Measurements from ENCODE around the gene NPHP4. TPM values are rescaled to one million over a fixed set of nuclear protein-coding genes. Genes with fewer than 3 reads are reported as not detected.

Gene NPHP4
- total RNA-seq, 1 donor from 2014 or later, result 12.8 TPM

DNA sequence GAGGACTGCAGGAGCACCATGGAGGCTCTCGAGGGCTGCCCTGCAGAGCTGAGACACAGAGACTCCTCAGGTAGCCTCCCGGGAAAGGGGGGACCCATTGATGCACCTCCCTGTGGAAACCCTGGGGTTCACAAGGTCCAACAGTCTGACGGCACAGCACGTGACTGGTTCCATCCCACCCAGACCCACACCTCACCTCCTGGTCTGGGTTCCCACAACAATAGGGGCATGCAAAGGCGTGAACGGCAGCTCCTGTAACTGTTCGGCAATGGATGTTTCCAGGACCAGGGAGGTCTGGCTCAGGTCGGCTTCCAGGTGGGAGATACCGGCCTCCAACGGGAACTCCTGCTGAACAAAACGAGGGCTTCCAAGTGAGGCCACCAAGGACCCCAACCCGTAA is 86.8 kb downstream of the NPHP4 start:
- DNase-seq (ENCODE audit: extremely low spot score, unreplicated experiment), result peak; percentile 77
- TF ChIP-seq, protein P1, sequence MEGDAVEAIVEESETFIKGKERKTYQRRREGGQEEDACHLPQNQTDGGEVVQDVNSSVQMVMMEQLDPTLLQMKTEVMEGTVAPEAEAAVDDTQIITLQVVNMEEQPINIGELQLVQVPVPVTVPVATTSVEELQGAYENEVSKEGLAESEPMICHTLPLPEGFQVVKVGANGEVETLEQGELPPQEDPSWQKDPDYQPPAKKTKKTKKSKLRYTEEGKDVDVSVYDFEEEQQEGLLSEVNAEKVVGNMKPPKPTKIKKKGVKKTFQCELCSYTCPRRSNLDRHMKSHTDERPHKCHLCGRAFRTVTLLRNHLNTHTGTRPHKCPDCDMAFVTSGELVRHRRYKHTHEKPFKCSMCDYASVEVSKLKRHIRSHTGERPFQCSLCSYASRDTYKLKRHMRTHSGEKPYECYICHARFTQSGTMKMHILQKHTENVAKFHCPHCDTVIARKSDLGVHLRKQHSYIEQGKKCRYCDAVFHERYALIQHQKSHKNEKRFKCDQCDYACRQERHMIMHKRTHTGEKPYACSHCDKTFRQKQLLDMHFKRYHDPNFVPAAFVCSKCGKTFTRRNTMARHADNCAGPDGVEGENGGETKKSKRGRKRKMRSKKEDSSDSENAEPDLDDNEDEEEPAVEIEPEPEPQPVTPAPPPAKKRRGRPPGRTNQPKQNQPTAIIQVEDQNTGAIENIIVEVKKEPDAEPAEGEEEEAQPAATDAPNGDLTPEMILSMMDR (IDR thresholded peaks at IDR 0.05), result no peak
- no peaks in the 10 kb centered on the region for H3K27me3 Mint-ChIP-seq (ENCODE audit: unreplicated experiment)
- H3K4me3 Mint-ChIP-seq (ENCODE audit: unreplicated experiment), result no peak overlapping the region
- no peaks in the 10 kb centered on the region for H3K4me1 Mint-ChIP-seq (ENCODE audit: unreplicated experiment)
- H3K27ac Mint-ChIP-seq (ENCODE audit: unreplicated experiment), result no peak overlapping the region
- no peaks in the 10 kb centered on the region for H3K9me3 Mint-ChIP-seq (ENCODE audit: unreplicated experiment)
- H3K36me3 Mint-ChIP-seq (ENCODE audit: unreplicated experiment), result peaks cover 10% of the 10 kb centered on the region

- Mint-ChIP-seq H3K4me1 (ENCODE audit: unreplicated experiment) (no peaks in the 10 kb centered on the region), H3K4me3 (ENCODE audit: unreplicated experiment) (no peak overlapping the region), H3K9me3 (ENCODE audit: unreplicated experiment) (no peaks in the 10 kb centered on the region), H3K27me3 (ENCODE audit: unreplicated experiment) (no peaks in the 10 kb centered on the region), H3K36me3 (ENCODE audit: unreplicated experiment) (peaks cover 10% of the 10 kb centered on the region), H3K27ac (ENCODE audit: unreplicated experiment) (no peak overlapping the region)
- DNase-seq (ENCODE audit: extremely low spot score, unreplicated experiment), result peak; percentile 72
- TF ChIP-seq, protein P1 (IDR thresholded peaks at IDR 0.05), result no peak
Measured at GRCh38 chr1:5904551-5904950, 87.7 kb downstream of the NPHP4 start.

DNA sequence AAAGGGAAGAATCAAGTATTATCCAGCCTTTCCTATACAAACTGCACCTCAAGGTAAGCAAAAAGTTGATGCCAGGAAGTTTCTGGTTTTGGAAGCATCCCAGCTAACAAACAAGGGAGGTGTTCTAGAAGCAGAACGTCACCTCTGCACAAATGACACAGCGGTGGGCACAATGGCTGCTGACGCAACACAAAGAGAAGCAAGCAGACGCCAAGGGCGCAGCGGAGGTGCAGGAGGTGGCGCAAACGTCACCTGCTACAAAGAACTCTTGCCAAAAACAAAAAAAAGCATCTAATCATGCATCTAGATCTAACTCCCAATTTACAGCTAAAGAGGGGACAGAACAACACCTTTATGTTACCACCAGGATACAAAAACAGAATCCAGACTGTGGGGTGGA is 88.5 kb downstream of the NPHP4 start:
- H3K9me3 Mint-ChIP-seq (ENCODE audit: unreplicated experiment), result no peaks in the 10 kb centered on the region
- TF ChIP-seq, protein P1 (IDR thresholded peaks at IDR 0.05), result no peak
- peaks cover 10% of the 10 kb centered on the region for H3K36me3 Mint-ChIP-seq (ENCODE audit: unreplicated experiment)
- no peaks in the 10 kb centered on the region for H3K4me1 Mint-ChIP-seq (ENCODE audit: unreplicated experiment)
- H3K27me3 Mint-ChIP-seq (ENCODE audit: unreplicated experiment), result no peaks in the 10 kb centered on the region
- H3K4me3 Mint-ChIP-seq (ENCODE audit: unreplicated experiment), result no peak overlapping the region
- H3K27ac Mint-ChIP-seq (ENCODE audit: unreplicated experiment), result no peak overlapping the region
- no peak for DNase-seq (ENCODE audit: extremely low spot score, unreplicated experiment)

- H3K4me1 Mint-ChIP-seq (ENCODE audit: unreplicated experiment), result no peaks in the 10 kb centered on the region
- no peaks in the 10 kb centered on the region for H3K9me3 Mint-ChIP-seq (ENCODE audit: unreplicated experiment)
- no peak overlapping the region for H3K27ac Mint-ChIP-seq (ENCODE audit: unreplicated experiment)
- TF ChIP-seq, protein P1 (IDR thresholded peaks at IDR 0.05), result no peak
- H3K4me3 Mint-ChIP-seq (ENCODE audit: unreplicated experiment), result no peak overlapping the region
- H3K27me3 Mint-ChIP-seq (ENCODE audit: unreplicated experiment), result no peaks in the 10 kb centered on the region
- no peak for DNase-seq (ENCODE audit: extremely low spot score, unreplicated experiment)
- peaks cover 10% of the 10 kb centered on the region for H3K36me3 Mint-ChIP-seq (ENCODE audit: unreplicated experiment)
Measured at GRCh38 chr1:5903031-5903430, 89.2 kb downstream of the NPHP4 start.

- H3K4me1 Mint-ChIP-seq (ENCODE audit: unreplicated experiment), result no peaks in the 10 kb centered on the region
- H3K4me3 Mint-ChIP-seq (ENCODE audit: unreplicated experiment), result no peak overlapping the region
- no peak overlapping the region for H3K27ac Mint-ChIP-seq (ENCODE audit: unreplicated experiment)
- no peaks in the 10 kb centered on the region for H3K27me3 Mint-ChIP-seq (ENCODE audit: unreplicated experiment)
- TF ChIP-seq, protein P1 (IDR thresholded peaks at IDR 0.05), result no peak
- H3K9me3 Mint-ChIP-seq (ENCODE audit: unreplicated experiment), result no peaks in the 10 kb centered on the region
- no peak for DNase-seq (ENCODE audit: extremely low spot score, unreplicated experiment)
- H3K36me3 Mint-ChIP-seq (ENCODE audit: unreplicated experiment), result peaks cover 10% of the 10 kb centered on the region
Measured at GRCh38 chr1:5901841-5902240, 90.4 kb downstream of the NPHP4 start.
